Measurements from ENCODE around the gene RAB25. TPM values are rescaled to one million over a fixed set of nuclear protein-coding genes. Genes with fewer than 3 reads are reported as not detected.

The RAB25 gene
- total and polyA plus RNA-seq, 2 of the 13 experiments (the other 11 are each of a cell fraction or from before 2014, with no cell fraction given), result 0.20 to 0.22 TPM

DNA sequence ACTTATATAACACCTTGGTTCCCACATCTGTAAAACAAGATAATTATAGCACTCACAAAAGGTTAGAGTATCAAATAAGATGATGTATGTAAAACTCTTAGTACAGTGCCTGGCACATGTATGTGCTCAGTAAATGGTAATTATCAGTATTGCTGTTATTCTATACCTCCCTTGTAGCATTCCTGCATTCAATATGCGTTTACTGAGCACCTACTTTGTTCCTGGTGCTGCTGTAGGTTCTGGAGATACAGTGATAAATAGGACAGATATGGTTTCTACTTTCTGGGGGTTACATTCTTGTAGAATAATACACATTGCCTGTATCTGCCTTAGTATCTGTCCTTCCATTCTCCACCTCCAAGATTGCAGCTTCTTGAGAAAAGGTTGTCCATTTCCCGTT is 39.0 kb upstream of the RAB25 start:
- H3K4me2 ChIP-seq (ENCODE audit: low read depth, low read length), result no peak overlapping the region
- H3K36me3 ChIP-seq (replicated peaks in 1 of 2; ENCODE audit: control insufficient read depth in 1 of 2, insufficient read depth in 2 of 2, low read length in 2 of 2), result peaks cover 1 to 6% of the 10 kb centered on the region in 2 experiments; a peak in 3 of 5 replicates
- peaks cover 19% of the 10 kb centered on the region for H3K79me2 ChIP-seq (ENCODE audit: insufficient read depth, low read length)
- ChIA-PET CTCF (ENCODE audit: low intra/inter-chr PET ratio, low total read pairs) (no interaction called here), POLR2A (no interaction called here)
- in situ Hi-C loops (cut with HindIII; ENCODE audit: extremely low pct_ligation_motif_present, low pct_unique_long_range_greater_than_20kb) (no loop called here), intact Hi-C loops (cut with micrococcal nuclease; ENCODE audit: unreplicated experiment) (loop anchor here (2.0 kb wide), 1 partner anchor 45 kb away; no protein-coding TSS in a partner anchor)
- H3K9me3 ChIP-seq (ENCODE audit: low read length), result no peaks in the 10 kb centered on the region
- FAIRE-seq (no peak), ATAC-seq (no peak), DNase-seq (ENCODE audit: low spot score) (no peak)
- H3K4me3 ChIP-seq (replicated peaks in 1 of 3; ENCODE audit: insufficient read depth in 1 of 3, low read depth in 2 of 3, low read length in 3 of 3), result no peak overlapping the region
- no peak overlapping the region for H3K9ac ChIP-seq (ENCODE audit: insufficient read depth, low read depth, low read length)
- WGBS (ENCODE audit: low lambda C conversion rate), result 55% methylated on average over 2 of the region's 2 CpGs
- TF ChIP-seq RCOR2 (CRISPR knock-in tag; IDR thresholded peaks at IDR 0.05), result 0 out of 2 replicates have a peak, but pooled peaks have one; percentile 26
- no peak for TF ChIP-seq ZNF205 (CRISPR knock-in tag; IDR thresholded peaks at IDR 0.05)
- H3K27me3 ChIP-seq (ENCODE audit: control insufficient read depth in 1 of 2, insufficient read depth in 2 of 2, low read length in 2 of 2), result no peaks in the 10 kb centered on the region; a peak in 1 of 5 replicates
- no peak overlapping the region for H3K27ac ChIP-seq (ENCODE audit: extremely low read length, insufficient read depth, low read length)
- BruUV-seq (replicated peaks), result no TSS peak
- H2AFZ ChIP-seq (ENCODE audit: low read length), result no peak overlapping the region
- H4K20me1 ChIP-seq (ENCODE audit: insufficient read depth, low read length), result 0 out of 2 replicates have a peak, but pooled peaks cover 2% of the 10 kb centered on the region
- peaks cover 40% of the 10 kb centered on the region for H3K4me1 ChIP-seq (ENCODE audit: insufficient read depth, low read length)

DNA sequence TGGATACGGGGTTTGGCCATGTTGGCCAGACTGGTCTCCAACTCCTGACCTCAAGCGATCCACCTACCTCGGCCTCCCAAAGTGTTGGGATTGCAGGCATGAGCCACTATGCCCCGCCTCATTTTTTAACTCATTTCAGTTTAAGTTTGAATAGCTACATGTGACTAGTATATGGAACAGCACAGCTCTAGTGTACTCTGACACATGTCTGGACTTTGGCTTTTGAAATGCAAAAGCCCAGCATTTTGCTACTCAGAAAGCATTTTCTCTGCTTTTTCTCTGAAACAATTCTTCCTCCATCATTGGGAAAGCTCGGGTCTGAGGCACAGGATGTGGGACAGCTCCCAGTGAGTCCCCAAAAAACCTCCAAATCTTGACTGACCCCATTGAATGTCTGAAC is 36.2 kb upstream of the RAB25 start:
- Histone ChIP-seq H3K4me1 (ENCODE audit: insufficient read depth, low read length) (peaks cover 31% of the 10 kb centered on the region), H3K27ac (ENCODE audit: extremely low read length, insufficient read depth, low read length) (peak overlapping the region; percentile 40), H3K9ac (ENCODE audit: insufficient read depth, low read depth, low read length) (no peak overlapping the region), H3K79me2 (ENCODE audit: insufficient read depth, low read length) (peaks cover 10% of the 10 kb centered on the region), H3K4me2 (ENCODE audit: low read depth, low read length) (peak overlapping the region; percentile 63), H2AFZ (ENCODE audit: low read length) (peak overlapping the region; percentile 81), H3K9me3 (ENCODE audit: low read length) (no peaks in the 10 kb centered on the region), H3K36me3 (replicated peaks in 1 of 2; ENCODE audit: control insufficient read depth in 1 of 2, insufficient read depth in 2 of 2, low read length in 2 of 2) (no peaks in the 10 kb centered on the region), H3K4me3 (replicated peaks in 1 of 3; ENCODE audit: insufficient read depth in 1 of 3, low read depth in 2 of 3, low read length in 3 of 3) (peak overlapping the region in 1 of 3 experiments; percentile 32; a peak in 2 of 6 replicates), H3K27me3 (ENCODE audit: control insufficient read depth in 1 of 2, insufficient read depth in 2 of 2, low read length in 2 of 2) (no peaks in the 10 kb centered on the region; a peak in 1 of 5 replicates), H4K20me1 (ENCODE audit: insufficient read depth, low read length) (0 out of 2 replicates have a peak, but pooled peaks cover 2% of the 10 kb centered on the region)
- ATAC-seq, result no peak
- 20% methylated on average over 5 of the region's 5 CpGs for WGBS (ENCODE audit: low lambda C conversion rate)
- BruUV-seq (replicated peaks), result no TSS peak
- TF ChIP-seq, protein P1, sequence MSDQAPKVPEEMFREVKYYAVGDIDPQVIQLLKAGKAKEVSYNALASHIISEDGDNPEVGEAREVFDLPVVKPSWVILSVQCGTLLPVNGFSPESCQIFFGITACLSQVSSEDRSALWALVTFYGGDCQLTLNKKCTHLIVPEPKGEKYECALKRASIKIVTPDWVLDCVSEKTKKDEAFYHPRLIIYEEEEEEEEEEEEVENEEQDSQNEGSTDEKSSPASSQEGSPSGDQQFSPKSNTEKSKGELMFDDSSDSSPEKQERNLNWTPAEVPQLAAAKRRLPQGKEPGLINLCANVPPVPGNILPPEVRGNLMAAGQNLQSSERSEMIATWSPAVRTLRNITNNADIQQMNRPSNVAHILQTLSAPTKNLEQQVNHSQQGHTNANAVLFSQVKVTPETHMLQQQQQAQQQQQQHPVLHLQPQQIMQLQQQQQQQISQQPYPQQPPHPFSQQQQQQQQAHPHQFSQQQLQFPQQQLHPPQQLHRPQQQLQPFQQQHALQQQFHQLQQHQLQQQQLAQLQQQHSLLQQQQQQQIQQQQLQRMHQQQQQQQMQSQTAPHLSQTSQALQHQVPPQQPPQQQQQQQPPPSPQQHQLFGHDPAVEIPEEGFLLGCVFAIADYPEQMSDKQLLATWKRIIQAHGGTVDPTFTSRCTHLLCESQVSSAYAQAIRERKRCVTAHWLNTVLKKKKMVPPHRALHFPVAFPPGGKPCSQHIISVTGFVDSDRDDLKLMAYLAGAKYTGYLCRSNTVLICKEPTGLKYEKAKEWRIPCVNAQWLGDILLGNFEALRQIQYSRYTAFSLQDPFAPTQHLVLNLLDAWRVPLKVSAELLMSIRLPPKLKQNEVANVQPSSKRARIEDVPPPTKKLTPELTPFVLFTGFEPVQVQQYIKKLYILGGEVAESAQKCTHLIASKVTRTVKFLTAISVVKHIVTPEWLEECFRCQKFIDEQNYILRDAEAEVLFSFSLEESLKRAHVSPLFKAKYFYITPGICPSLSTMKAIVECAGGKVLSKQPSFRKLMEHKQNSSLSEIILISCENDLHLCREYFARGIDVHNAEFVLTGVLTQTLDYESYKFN (CRISPR knock-in tag; conservative IDR thresholded peaks at IDR 0.05), result peak; percentile 50
- no peak for TF ChIP-seq ZNF160 (CRISPR knock-in tag; IDR thresholded peaks at IDR 0.05)
- TF ChIP-seq SP4 (CRISPR knock-in tag; IDR thresholded peaks at IDR 0.05), result 0 out of 2 replicates have a peak, but pooled peaks have one; percentile 31
- 0 out of 2 replicates have a peak, but pooled peaks have one; percentile 7 for TF ChIP-seq ZNF547 (CRISPR knock-in tag; IDR thresholded peaks at IDR 0.05)
- no peak for TF ChIP-seq KDM6A (CRISPR knock-in tag; IDR thresholded peaks at IDR 0.05; ENCODE audit: low read depth)
- no peak for TF ChIP-seq SMARCE1 (IDR thresholded peaks at IDR 0.05; ENCODE audit: borderline replicate concordance)
- TF ChIP-seq HNF4G (IDR thresholded peaks at IDR 0.05; ENCODE audit: borderline replicate concordance, low read depth, low read length), result 0 out of 2 replicates have a peak, but pooled peaks have one; percentile 10
- TF ChIP-seq HNF4G (CRISPR knock-in tag; IDR thresholded peaks at IDR 0.05; ENCODE audit: borderline replicate concordance, low read depth), result no peak
- TF ChIP-seq, protein P2, sequence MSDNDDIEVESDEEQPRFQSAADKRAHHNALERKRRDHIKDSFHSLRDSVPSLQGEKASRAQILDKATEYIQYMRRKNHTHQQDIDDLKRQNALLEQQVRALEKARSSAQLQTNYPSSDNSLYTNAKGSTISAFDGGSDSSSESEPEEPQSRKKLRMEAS (IDR thresholded peaks at IDR 0.05), result peak; percentile 49; the same call in 1 of the 2 replicates
- peak; percentile 40; the same call in 1 of the 2 replicates for TF ChIP-seq HNF4A (CRISPR knock-in tag; IDR thresholded peaks at IDR 0.05)
- intact Hi-C loops (cut with micrococcal nuclease; ENCODE audit: unreplicated experiment) (no loop called here), in situ Hi-C loops (cut with HindIII; ENCODE audit: extremely low pct_ligation_motif_present, low pct_unique_long_range_greater_than_20kb) (no loop called here)
- no peak for DNase-seq (ENCODE audit: low spot score)
- ChIA-PET POLR2A (no interaction called here), CTCF (ENCODE audit: low intra/inter-chr PET ratio, low total read pairs) (interaction anchor here (1.7 kb wide), 1 partner anchor 42 kb away, joined by 11 read pairs; no protein-coding TSS in a partner anchor)
- FAIRE-seq, result no peak
